ENCODE results near the gene PXMP4. TPM values are rescaled to one million over a fixed set of nuclear protein-coding genes. Genes with fewer than 3 reads are reported as not detected.

The PXMP4 gene
- total and polyA plus RNA-seq, 2 of the 4 experiments (the other 2 are of a cell fraction) = 3.6 to 7.1 TPM

GRCh38 chr20:33653218-33653899, 66.8 kb downstream of the PXMP4 start (continued):
- TF ChIP-seq MAZ (IDR thresholded peaks at IDR 0.05; ENCODE audit: borderline replicate concordance, low read depth, low read length) (no peak), RAD21 (IDR thresholded peaks at IDR 0.05; ENCODE audit: low read length) (peak; percentile 87)

Other genes with a start within 250 kb of the PXMP4 start
- gene CBFA2T2, start 230.2 kb downstream of the PXMP4 start, total RNA-seq (2012; rRNA removed) = 3.3 and 3.8 TPM in 2 replicates
- gene CBFA2T2, start 230.2 kb downstream of the PXMP4 start, polyA plus RNA-seq (2012; rRNA removed) = 6.2 and 6.3 TPM in 2 replicates
- gene C20orf144, start 58.0 kb downstream of the PXMP4 start, total RNA-seq (2012; rRNA removed) = under 0.01 TPM in 2 replicates
- 0.16 and 0.19 TPM in 2 replicates for gene C20orf144, start 58.0 kb downstream of the PXMP4 start, polyA plus RNA-seq (2012; rRNA removed)
- 0.18 and 0.28 TPM in 2 replicates for gene ACTL10, start 53.4 kb downstream of the PXMP4 start, total RNA-seq (2012; rRNA removed)
- gene ACTL10, start 53.4 kb downstream of the PXMP4 start, polyA plus RNA-seq (2012; rRNA removed) = 0.43 and 0.49 TPM in 2 replicates
- 8.6 and 10.0 TPM in 2 replicates for gene NECAB3, start 45.9 kb downstream of the PXMP4 start, total RNA-seq (2012; rRNA removed)
- gene NECAB3, start 45.9 kb downstream of the PXMP4 start, polyA plus RNA-seq (2012; rRNA removed) = 28.4 and 28.5 TPM in 2 replicates
- 10.6 and 10.9 TPM in 2 replicates for gene E2F1, start 33.9 kb downstream of the PXMP4 start, total RNA-seq (2012; rRNA removed)
- gene E2F1, start 33.9 kb downstream of the PXMP4 start, polyA plus RNA-seq (2012; rRNA removed) = 14.0 and 14.6 TPM in 2 replicates
- gene ZNF341, start 11.7 kb upstream of the PXMP4 start, total RNA-seq (2012; rRNA removed) = 1.1 TPM in 2 replicates
- gene ZNF341, start 11.7 kb upstream of the PXMP4 start, polyA plus RNA-seq (2012; rRNA removed) = 3.4 TPM in 2 replicates
- gene CHMP4B, start 91.0 kb upstream of the PXMP4 start, total RNA-seq (2012; rRNA removed) = 30.3 and 40.5 TPM in 2 replicates
- gene CHMP4B, start 91.0 kb upstream of the PXMP4 start, polyA plus RNA-seq (2012; rRNA removed) = 84.7 and 94.8 TPM in 2 replicates